ENCODE measurements around the gene P3R3URF. TPM values are rescaled to one million over a fixed set of nuclear protein-coding genes. Genes with fewer than 3 reads are reported as not detected.

The P3R3URF gene
- total RNA-seq, 1 experiment from 2014 or later = not detected

DNA sequence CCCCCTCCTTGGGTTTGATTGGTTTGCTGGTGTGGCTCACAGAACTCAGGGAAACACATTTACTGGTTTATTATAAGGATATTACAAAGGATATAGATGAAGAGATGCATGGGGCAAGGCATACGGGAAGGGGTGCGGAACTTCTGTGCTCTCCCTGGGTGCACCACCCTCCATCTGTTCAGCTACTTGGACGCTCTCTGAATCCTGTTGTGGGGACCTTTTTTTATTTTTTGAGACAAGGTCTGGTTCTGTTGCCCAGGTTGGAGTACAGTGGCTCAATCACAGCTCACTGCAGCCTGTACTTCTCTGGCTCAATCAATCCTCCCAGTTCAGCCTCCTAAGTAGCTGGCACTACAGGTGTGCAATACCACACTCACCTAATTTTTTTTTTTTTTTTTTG, 34.3 kb upstream of the P3R3URF start:
- ATAC-seq = no peak
- no peak overlapping the region for H3K9ac ChIP-seq (ENCODE audit: low read length)
- BruUV-seq (replicated peaks) = no TSS peak
- ChIA-PET CTCF (no interaction called here), POLR2A (no interaction called here), RAD21 (ENCODE audit: low non-redundant PET in 1 of 2, low total read pairs in 2 of 2, uncharacterized antibody in 2 of 2, unreplicated experiment in 2 of 2) (no interaction called here)
- no peak overlapping the region for H3K4me3 ChIP-seq (replicated peaks in 1 of 2; ENCODE audit: low read depth in 1 of 2, low read length in 2 of 2)
- no peaks in the 10 kb centered on the region for H3K36me3 ChIP-seq (ENCODE audit: control insufficient read depth in 1 of 2, insufficient read depth in 2 of 2, low read length in 2 of 2)
- intact Hi-C loops (cut with micrococcal nuclease) = no loop called here
- H4K20me1 ChIP-seq (ENCODE audit: insufficient read depth) = no peaks in the 10 kb centered on the region
- no peak overlapping the region for H3K27ac ChIP-seq (ENCODE audit: low read depth, low read length)
- H3K79me2 ChIP-seq (ENCODE audit: insufficient read depth, low read length) = no peaks in the 10 kb centered on the region
- TF ChIP-seq POLR2A (IDR thresholded peaks at IDR 0.05; ENCODE audit: borderline replicate concordance, extremely low read depth, insufficient read depth, insufficient read length) = no peak
- TF ChIP-seq JUND (IDR thresholded peaks at IDR 0.05) = no peak
- no peak for TF ChIP-seq SRF (IDR thresholded peaks at IDR 0.05; ENCODE audit: low read depth)
- TF ChIP-seq FOSL1 (IDR thresholded peaks at IDR 0.05; ENCODE audit: low read depth) = no peak
- no peak for TF ChIP-seq EGR1 (IDR thresholded peaks at IDR 0.05; ENCODE audit: low read depth)
- no peak for TF ChIP-seq ZNF274 (IDR thresholded peaks at IDR 0.05; ENCODE audit: low read depth, low read length)
- TF ChIP-seq EZH2 (IDR thresholded peaks at IDR 0.05) = no peak
- TF ChIP-seq, protein P1, sequence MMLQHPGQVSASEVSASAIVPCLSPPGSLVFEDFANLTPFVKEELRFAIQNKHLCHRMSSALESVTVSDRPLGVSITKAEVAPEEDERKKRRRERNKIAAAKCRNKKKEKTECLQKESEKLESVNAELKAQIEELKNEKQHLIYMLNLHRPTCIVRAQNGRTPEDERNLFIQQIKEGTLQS (IDR thresholded peaks at IDR 0.05) = no peak
- TF ChIP-seq, protein P2, sequence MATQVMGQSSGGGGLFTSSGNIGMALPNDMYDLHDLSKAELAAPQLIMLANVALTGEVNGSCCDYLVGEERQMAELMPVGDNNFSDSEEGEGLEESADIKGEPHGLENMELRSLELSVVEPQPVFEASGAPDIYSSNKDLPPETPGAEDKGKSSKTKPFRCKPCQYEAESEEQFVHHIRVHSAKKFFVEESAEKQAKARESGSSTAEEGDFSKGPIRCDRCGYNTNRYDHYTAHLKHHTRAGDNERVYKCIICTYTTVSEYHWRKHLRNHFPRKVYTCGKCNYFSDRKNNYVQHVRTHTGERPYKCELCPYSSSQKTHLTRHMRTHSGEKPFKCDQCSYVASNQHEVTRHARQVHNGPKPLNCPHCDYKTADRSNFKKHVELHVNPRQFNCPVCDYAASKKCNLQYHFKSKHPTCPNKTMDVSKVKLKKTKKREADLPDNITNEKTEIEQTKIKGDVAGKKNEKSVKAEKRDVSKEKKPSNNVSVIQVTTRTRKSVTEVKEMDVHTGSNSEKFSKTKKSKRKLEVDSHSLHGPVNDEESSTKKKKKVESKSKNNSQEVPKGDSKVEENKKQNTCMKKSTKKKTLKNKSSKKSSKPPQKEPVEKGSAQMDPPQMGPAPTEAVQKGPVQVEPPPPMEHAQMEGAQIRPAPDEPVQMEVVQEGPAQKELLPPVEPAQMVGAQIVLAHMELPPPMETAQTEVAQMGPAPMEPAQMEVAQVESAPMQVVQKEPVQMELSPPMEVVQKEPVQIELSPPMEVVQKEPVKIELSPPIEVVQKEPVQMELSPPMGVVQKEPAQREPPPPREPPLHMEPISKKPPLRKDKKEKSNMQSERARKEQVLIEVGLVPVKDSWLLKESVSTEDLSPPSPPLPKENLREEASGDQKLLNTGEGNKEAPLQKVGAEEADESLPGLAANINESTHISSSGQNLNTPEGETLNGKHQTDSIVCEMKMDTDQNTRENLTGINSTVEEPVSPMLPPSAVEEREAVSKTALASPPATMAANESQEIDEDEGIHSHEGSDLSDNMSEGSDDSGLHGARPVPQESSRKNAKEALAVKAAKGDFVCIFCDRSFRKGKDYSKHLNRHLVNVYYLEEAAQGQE (IDR thresholded peaks at IDR 0.05; ENCODE audit: low read depth) = no peak
- TF ChIP-seq, protein P3, sequence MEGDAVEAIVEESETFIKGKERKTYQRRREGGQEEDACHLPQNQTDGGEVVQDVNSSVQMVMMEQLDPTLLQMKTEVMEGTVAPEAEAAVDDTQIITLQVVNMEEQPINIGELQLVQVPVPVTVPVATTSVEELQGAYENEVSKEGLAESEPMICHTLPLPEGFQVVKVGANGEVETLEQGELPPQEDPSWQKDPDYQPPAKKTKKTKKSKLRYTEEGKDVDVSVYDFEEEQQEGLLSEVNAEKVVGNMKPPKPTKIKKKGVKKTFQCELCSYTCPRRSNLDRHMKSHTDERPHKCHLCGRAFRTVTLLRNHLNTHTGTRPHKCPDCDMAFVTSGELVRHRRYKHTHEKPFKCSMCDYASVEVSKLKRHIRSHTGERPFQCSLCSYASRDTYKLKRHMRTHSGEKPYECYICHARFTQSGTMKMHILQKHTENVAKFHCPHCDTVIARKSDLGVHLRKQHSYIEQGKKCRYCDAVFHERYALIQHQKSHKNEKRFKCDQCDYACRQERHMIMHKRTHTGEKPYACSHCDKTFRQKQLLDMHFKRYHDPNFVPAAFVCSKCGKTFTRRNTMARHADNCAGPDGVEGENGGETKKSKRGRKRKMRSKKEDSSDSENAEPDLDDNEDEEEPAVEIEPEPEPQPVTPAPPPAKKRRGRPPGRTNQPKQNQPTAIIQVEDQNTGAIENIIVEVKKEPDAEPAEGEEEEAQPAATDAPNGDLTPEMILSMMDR (IDR thresholded peaks at IDR 0.05 in 2 of 3, conservative IDR thresholded peaks at IDR 0.05 in 1 of 3; ENCODE audit: borderline replicate concordance in 1 of 3, insufficient read depth in 1 of 3, low read depth in 2 of 3, low read length in 2 of 3) = no peak
- no peak for TF ChIP-seq TCF7L2 (IDR thresholded peaks at IDR 0.05; ENCODE audit: borderline replicate concordance, extremely low read depth, insufficient read depth, insufficient read length)
- TF ChIP-seq POLR2AphosphoS5 (IDR thresholded peaks at IDR 0.05; ENCODE audit: low read depth, low read length) = no peak
- TF ChIP-seq ELF1 (IDR thresholded peaks at IDR 0.05; ENCODE audit: borderline replicate concordance, low read depth) = no peak
- no peak for TF ChIP-seq RAD21 (IDR thresholded peaks at IDR 0.05; ENCODE audit: low read depth)
- no peak for TF ChIP-seq CBX3 (IDR thresholded peaks at IDR 0.05; ENCODE audit: low read depth)
- H3K9me2 ChIP-seq (ENCODE audit: insufficient read depth) = no peaks in the 10 kb centered on the region
- H3K4me2 ChIP-seq (ENCODE audit: low read length) = no peak overlapping the region
- H3K27me3 ChIP-seq (ENCODE audit: insufficient read depth, low read length) = no peaks in the 10 kb centered on the region
- no peak for DNase-seq (ENCODE audit: low read depth, low spot score)
- peaks cover 0 to 17% of the 10 kb centered on the region in 2 experiments; a peak in 2 of 4 replicates for H3K4me1 ChIP-seq (ENCODE audit: control insufficient read depth in 1 of 2, insufficient read depth in 2 of 2, low read length in 2 of 2)
- H2AFZ ChIP-seq (ENCODE audit: low read depth, low read length, poor library complexity, severe bottlenecking) = no peak overlapping the region
- no peaks in the 10 kb centered on the region for H3K9me3 ChIP-seq (ENCODE audit: control insufficient read depth in 1 of 2, insufficient read depth in 1 of 2, low read depth in 1 of 2, low read length in 2 of 2)
